Activated CD4-positive, alpha-beta T cell treated with anti-CD3 and anti-CD28 coated beads, Interleukin-10, Interleukin-2, amounts not matched to agents 100 ng/mL and 50 ng/mL, durations not matched to agents 16 hours and 8 hours (primary cell): ENCODE results near the gene MED27.
A peak's percentile ranks its signal among the peaks of the same experiment; 100 is the strongest.

Source experiments
- DNase-seq: peaks from one replicate; pipeline ENCODE4 v3.0.0-alpha.2; 2020

MED27 gene

DNA sequence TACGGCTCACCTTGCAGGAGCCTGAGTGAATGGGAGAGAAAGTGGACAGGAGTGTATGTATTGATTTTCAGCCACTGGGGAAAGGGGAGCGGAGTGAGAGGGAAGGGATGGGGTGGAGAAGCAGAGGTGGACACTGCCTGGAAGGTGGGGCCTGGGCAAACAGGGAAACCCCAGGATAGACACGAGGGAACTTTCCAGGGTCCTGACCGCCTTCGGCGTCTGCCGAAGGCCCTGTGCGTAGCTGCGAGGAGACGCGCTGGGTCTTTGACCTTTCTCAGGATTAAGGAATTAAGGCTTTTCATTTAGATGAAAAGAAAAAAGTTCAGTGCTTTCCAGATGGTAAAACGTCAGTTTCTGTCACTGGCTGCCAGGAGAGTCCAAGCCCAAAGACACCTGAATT, 205.2 kb downstream of the MED27 start:
- DNase-seq: no peak

DNA sequence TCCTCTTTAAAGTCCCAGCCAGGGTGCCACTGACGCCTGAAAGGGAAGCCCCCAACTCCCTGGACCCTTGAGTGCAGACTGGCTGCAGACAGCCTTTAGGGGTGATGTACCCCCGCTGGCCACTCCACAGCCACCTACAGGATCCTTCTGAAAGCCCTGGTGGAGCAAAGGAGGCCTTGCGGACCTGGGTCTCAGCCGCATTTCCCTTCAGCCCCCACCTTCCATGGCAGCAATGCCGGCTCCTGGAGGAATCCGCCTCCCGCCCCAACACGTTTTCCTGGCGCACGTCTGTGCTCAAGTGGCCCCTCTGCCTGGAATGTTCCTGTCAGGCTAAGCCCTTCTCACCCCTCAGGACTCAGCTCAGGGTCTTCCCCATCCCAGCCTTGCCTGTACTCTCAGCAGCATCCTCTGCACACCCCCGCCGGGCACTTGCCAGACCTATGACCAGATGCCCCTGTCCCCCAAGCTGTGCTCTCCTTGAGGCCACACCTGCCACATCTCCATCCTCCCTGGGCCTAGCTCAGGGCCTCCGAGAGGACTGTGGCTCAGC, 205.7 kb downstream of the MED27 start:
- no peak for DNase-seq

DNA sequence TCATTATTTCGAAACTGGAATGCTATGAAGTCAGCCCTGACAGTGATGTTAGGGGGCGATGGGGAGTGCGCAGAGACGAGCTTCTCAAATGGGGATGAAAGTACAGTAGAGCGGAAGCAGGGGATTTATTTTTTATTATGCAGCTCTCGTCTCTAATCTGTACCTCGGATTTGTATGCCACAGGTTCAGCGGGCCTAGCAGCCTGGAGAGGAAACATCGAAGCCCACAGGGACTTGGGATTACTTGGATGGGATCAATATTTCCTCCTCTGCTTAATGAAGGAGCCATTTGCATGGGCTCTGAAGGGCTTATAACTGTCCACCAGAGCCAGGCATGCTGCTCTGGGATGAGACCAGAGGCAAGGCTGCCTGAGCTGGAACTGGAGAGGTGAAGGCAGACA, 206.3 kb downstream of the MED27 start:
- DNase-seq: no peak

GRCh38 chr9:131872702-131873101, 207.0 kb downstream of the MED27 start:
- no peak for DNase-seq

GRCh38 chr9:131872006-131872405, 207.7 kb downstream of the MED27 start:
- no peak for DNase-seq

GRCh38 chr9:131870156-131870555, 209.5 kb downstream of the MED27 start:
- DNase-seq: no peak

- DNase-seq: no peak
Observed at GRCh38 chr9:131869348-131869747, 210.3 kb downstream of the MED27 start.

- DNase-seq: no peak
Observed at GRCh38 chr9:131868766-131869165, 210.9 kb downstream of the MED27 start.

- no peak for DNase-seq
Observed at GRCh38 chr9:131867611-131868192, 212.0 kb downstream of the MED27 start.

DNA sequence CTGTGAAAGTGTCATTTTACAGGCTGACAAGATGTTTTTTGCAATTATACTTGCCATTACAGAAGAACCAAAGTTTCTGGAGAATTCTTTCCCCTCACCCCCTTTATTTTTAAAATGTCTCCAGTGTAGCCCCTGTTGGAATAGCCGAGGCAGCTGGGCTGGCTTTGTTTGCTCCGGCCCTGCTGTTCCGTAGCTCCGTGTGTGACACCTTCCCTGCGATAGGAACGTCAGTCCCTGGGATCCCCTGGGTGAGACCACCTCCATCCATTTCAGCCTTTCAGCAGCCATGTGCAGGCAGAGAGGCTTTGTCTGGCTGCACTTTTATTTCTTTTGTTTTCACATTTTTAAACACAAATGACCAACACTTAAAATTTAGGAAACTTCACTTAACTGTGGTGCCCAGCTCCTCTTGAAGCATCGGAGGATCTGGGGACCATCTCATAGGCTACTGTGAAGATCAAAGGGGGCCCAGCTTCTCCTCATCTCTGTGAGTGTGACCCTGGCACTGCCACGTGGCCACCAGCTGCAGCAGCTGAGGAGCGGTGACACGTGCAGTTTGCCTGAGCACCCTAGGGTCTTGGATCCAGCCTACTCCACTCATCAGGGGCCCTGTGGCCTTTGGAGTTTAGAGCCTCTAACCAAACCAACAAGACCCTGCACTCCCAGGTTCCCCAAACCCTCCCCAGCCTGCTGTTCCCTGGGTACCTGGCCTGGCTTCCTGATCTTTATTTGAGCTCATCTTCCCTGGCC, 214.0 kb downstream of the MED27 start:
- DNase-seq: no peak

DNA sequence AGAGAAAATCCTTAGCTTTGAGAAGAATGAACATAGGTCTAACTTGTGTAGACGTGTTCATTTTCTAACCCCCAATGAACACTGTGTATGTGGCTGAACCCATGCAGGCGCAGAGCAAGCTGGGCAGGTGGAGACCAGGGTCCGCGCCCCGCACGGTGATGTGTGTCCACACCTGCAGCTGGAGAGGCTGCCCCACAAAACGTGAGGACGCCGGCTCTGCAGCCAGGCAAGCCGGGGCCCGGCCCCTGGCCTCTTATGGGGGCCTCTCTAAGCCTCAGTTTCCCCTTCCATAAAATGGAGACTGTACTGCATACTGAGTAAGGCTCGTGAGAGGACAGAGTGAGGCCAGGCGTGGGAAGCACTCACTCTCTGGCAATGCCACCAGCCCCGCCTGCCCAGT, 215.1 kb downstream of the MED27 start:
- no peak for DNase-seq

DNA sequence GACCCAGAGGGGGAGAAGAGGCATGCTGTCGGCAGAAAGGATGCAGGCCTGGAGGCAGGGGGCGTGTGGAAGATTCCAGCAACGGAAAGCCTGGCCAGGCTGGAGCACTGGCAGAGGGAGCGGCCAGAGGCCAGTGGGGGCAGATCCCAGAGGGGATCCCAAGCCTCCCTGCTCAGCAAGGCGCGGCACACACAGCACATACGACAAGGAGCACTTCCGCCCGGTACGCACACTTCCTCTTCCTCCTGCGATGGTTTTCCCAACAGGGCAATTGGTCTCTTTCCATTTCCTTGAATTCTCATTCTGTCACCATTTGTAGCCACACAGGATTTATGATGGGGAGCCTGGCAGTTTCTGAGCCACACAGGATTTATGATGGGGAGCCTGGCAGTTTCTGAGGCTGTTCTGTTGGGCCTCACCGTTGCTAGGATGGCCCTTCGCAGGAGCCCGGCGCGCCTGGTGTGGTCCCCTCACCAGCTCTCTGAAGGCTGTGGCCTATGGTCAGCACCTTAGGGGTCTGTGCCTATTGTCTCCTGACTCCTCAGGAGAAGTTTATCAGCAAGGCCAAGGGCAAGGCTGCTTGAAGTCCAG, 216.3 kb downstream of the MED27 start:
- DNase-seq: no peak

GRCh38 chr9:131862261-131862660, 217.4 kb downstream of the MED27 start:
- DNase-seq: no peak

DNA sequence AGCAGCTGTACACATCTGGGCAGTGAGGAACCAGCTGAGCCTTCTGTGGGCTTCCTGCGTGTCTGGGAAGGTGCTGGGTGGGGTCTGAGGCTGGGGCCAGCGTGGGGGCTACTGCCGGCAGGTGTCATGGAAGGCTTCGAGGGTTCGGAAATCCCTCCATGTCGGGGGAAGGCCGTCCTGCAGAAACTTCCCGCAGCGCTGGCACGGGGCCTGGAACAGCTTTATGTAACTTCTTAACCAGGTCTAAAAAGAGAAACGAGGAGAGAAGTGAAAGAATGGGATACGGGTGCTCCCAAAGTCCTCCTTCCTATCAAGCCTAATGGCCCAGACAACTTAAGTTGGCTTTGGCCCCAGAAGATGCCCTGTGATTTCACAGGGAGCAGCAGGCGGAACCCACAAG, 219.2 kb downstream of the MED27 start:
- DNase-seq: no peak

DNA sequence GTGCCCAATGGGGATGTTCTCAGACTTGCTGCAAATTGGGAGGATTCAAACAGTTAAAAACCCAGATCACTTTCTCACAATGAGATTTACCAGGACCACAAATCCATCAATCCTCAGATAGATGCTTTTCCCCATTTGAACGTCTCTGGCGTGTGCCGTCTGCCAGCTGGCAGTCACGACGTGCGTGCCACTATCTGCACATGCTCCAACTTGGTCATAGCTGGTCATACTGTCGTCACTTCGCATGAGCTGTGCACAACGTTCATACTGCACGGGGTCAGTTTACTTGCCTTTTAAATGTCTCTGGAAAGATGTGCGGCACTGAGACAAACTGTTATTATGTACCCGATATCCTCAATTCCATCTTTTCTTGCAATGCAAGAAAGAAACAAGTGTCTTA, 221.5 kb downstream of the MED27 start:
- no peak for DNase-seq

DNA sequence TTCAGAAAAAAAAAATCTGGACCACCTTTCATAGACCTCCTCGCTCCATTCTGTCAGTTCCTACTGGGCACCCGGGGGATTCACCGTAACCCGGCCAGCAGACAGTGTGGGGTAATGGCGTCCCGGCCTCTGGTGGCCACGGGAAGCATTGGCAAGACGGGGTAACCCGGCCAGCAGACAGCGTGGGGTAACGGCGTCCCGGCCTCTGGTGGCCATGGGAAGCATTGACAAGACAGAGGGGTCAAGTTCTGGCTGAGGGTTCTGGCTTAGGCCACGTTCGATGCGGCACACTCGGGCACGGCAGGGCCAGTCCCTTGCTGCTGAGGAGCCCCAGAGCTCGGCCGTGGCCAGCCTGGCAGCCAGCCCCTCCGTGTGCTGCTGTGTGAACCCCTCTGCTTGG, 223.6 kb downstream of the MED27 start:
- DNase-seq: no peak

- no peak for DNase-seq
Observed at GRCh38 chr9:131854896-131855613, 224.6 kb downstream of the MED27 start.

DNA sequence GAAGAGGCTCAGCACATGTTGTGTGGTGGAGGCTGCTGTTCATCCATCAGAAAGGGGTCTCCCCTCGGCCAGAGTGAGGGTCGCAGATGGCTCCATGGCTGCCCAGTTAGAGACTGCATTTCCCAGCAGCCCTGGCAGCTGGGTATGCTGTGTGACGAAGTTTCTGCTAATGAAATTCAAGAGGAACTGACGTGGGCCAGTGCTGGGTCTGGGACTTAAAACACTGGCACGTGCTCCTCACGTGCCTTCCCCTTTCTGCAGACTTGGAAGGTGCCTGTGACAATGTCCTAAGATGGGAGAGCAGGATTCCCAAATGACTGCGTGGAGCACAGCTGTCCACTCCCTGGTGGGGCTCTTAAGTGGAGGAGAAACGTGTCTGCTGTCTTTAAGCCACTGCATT, 225.3 kb downstream of the MED27 start:
- no peak for DNase-seq

DNA sequence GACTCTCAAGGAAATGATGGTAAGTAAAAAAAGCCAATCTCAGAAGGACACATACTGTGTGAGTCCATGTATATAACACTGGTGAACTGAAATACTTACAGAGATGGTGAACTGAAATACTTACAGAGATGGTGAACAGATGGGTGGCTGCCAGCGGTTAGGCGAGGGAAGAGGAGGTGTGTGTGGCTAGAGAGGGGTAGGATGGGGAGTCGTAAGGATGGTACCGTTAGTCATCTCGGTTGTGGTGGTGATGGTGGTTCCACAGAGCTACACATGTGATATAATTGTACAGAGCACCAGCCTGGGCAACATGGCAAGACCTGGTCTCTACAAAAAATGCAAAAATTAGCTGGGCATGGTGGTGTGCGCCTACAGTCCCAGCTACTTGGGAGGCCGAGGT, 226.2 kb downstream of the MED27 start:
- peak; percentile 54 for DNase-seq

DNA sequence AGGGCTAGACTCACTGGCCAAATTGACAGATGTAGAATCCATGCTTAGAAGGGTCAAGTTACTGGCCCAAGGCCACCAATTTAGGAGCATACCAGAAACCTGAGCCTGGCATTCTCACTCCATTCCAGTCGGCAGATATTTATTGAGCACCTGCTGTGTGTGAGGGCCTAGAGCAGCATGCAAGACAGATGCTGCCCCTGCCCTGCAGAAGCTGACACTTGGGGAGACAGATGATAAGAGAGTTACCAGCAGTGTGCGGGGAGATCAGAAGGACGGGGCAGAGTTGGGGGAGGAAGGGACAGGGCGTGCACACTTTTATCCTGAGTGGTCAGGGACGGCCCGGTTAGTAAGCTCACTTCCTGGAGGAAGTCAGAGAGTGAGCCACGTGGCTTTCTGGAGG, 228.3 kb downstream of the MED27 start:
- no peak for DNase-seq

- no peak for DNase-seq
Observed at GRCh38 chr9:131849391-131849790, 230.3 kb downstream of the MED27 start.

GRCh38 chr9:131848570-131849160, 231.0 kb downstream of the MED27 start:
- no peak for DNase-seq

DNA sequence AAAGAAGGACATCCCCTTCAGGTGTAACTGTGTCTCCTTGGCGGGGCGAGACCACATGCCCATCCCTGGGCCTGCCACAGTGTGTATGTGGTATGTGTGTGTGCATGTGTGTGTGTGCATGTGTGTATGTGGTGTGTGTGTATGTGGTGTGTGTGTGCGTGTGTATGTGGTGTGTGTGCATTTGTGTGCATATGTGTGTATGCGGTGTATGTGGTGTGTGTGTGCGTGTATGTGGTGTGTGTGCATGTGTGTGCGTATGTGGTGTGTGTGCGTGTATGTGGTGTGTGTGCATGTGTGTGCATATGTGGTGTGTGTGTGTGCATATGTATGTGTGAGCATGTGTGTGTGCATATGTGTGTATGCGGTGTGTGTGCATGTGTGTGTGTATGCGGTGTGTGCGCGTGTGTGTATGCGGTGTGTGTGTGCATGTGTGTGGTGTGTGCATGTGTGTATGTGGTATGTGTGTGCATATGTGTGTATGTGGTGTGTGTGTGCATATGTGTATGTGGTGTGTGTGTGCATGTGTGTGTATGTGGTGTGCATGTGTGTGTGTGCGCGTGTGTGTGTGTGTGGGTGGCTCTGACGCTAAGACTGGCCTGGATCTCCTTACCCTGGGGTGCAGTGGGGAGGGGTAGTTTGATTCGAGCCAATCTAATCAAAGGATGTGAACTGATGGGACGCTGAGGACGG, 231.9 kb downstream of the MED27 start:
- no peak for DNase-seq
